IPS-20b (cell line): ENCODE results near the gene ZNF777.

Experiments
- H3K27ac ChIP-seq: one replicate; pipeline ENCODE4 v1.5.1; 2013; ENCODE audit warnings: low read length
- H3K27me3 ChIP-seq: 2 replicates; pipeline ENCODE4 v1.6.1; 2013; ENCODE audit warnings: mild to moderate bottlenecking, low read length, inconsistent platforms; ENCODE audit not compliant: insufficient read depth
- H3K36me3 ChIP-seq: 2 replicates; pipeline ENCODE4 v1.6.1; 2013; ENCODE audit warnings: low read depth, mild to moderate bottlenecking, inconsistent platforms, low read length, moderate library complexity; ENCODE audit not compliant: insufficient read depth
- H3K4me1 ChIP-seq: 2 replicates; pipeline ENCODE4 v1.6.1; 2013; ENCODE audit warnings: mild to moderate bottlenecking, control low read depth, inconsistent platforms, low read length, moderate library complexity; ENCODE audit not compliant: insufficient read depth
- H3K4me3 ChIP-seq: 2 replicates; pipeline ENCODE4 v1.5.1; 2013; ENCODE audit warnings: mild to moderate bottlenecking, low read length, inconsistent platforms
- H3K9ac ChIP-seq: 2 replicates; pipeline ENCODE4 v1.6.1; 2013; ENCODE audit warnings: low read depth, mild to moderate bottlenecking, inconsistent platforms, low read length, moderate library complexity
- H3K9me3 ChIP-seq: 2 replicates; pipeline ENCODE4 v1.6.1; 2013; ENCODE audit warnings: mild to moderate bottlenecking, low read depth, low read length, inconsistent platforms; ENCODE audit not compliant: insufficient read depth

Gene ZNF777

GRCh38 chr7:149460493-149461277 lies at the start of gene ZNF777:
Gene ZNF777, minus strand, starts transcription at chr7:149461062. Its CDS starts 5,040 bp downstream, at chr7:149456022.
- H3K4me1 ChIP-seq: no peaks in the 10 kb centered on the region; the same call in 1 of the 2 replicates
- no peaks in the 10 kb centered on the region for H3K36me3 ChIP-seq
- peaks cover 50% of the 10 kb centered on the region for H3K27me3 ChIP-seq
- no peaks in the 10 kb centered on the region for H3K9me3 ChIP-seq
- H3K27ac ChIP-seq: no peak within 1 kb of the TSS
- peak within 1 kb of the TSS; percentile 78 for H3K4me3 ChIP-seq
- peak within 1 kb of the TSS; percentile 69; the same call in 1 of the 2 replicates for H3K9ac ChIP-seq

- Histone ChIP-seq H3K9me3 (peaks cover 43% of the 10 kb centered on the region), H3K36me3 (no peaks in the 10 kb centered on the region), H3K4me3 (no peak overlapping the region), H3K9ac (no peak overlapping the region), H3K4me1 (no peaks in the 10 kb centered on the region), H3K27me3 (no peaks in the 10 kb centered on the region), H3K27ac (no peak overlapping the region)
Observed at GRCh38 chr7:149510248-149510647, 49.4 kb upstream of the ZNF777 start.

DNA sequence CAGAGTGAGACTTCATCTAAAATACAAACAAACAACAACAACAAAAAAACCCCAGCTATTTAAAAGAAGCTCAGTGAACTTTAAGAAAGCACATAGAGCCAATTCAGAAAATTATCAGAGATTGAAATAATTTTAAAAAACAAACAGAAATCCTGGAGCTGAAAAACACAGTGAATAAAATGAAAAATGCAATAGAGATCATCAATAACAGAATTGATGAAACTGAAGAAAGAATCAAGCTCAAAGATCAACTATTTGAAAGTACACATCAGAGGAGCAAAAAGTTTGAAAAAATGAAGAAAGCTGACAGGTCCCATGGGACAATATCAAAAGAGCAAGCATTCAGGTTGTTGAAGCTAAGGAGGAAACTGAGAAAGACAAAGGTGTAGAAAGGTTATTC lies 48.9 kb upstream of the ZNF777 start:
- H3K4me3 ChIP-seq: no peak overlapping the region
- H3K36me3 ChIP-seq: no peaks in the 10 kb centered on the region
- no peaks in the 10 kb centered on the region for H3K27me3 ChIP-seq
- H3K27ac ChIP-seq: no peak overlapping the region
- peaks cover 44% of the 10 kb centered on the region for H3K9me3 ChIP-seq
- H3K9ac ChIP-seq: no peak overlapping the region
- H3K4me1 ChIP-seq: no peaks in the 10 kb centered on the region

GRCh38 chr7:149505551-149505950 lies 44.7 kb upstream of the ZNF777 start:
- peaks cover 8% of the 10 kb centered on the region for H3K27me3 ChIP-seq
- no peak overlapping the region for H3K4me3 ChIP-seq
- H3K9ac ChIP-seq: no peak overlapping the region
- H3K9me3 ChIP-seq: peaks cover 35% of the 10 kb centered on the region
- no peaks in the 10 kb centered on the region for H3K36me3 ChIP-seq
- no peaks in the 10 kb centered on the region for H3K4me1 ChIP-seq
- no peak overlapping the region for H3K27ac ChIP-seq

DNA sequence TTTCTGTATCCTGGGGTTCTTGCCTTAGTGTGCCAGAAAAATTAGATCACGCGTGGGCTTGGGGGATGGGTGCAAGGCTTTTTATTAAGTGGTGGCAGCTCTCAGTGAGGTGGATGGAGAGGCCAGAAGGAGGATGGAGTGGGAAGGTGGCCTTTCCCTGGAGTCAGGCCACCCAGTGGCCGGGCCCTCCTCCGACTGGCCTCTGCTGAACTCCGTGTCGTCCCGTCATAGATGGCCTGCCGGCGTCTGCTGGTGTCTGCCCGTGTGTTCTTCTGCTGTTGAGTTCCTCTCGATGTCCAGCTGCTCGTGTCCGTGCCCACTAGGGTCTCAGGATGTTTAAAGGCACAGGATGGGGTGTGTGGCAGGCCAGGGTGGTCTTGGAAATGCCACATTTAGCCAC lies 40.8 kb upstream of the ZNF777 start:
- peaks cover 34% of the 10 kb centered on the region for H3K27me3 ChIP-seq
- no peak overlapping the region for H3K27ac ChIP-seq
- H3K9me3 ChIP-seq: peaks cover 11% of the 10 kb centered on the region
- H3K9ac ChIP-seq: no peak overlapping the region
- no peaks in the 10 kb centered on the region for H3K36me3 ChIP-seq
- H3K4me3 ChIP-seq: no peak overlapping the region
- no peaks in the 10 kb centered on the region for H3K4me1 ChIP-seq

- no peak overlapping the region for H3K9ac ChIP-seq
- no peak overlapping the region for H3K27ac ChIP-seq
- peaks cover 34% of the 10 kb centered on the region for H3K27me3 ChIP-seq
- no peaks in the 10 kb centered on the region for H3K4me1 ChIP-seq
- no peaks in the 10 kb centered on the region for H3K36me3 ChIP-seq
- peaks cover 6% of the 10 kb centered on the region for H3K9me3 ChIP-seq
- H3K4me3 ChIP-seq: no peak overlapping the region
Observed at GRCh38 chr7:149500910-149501309, 40.0 kb upstream of the ZNF777 start.

DNA sequence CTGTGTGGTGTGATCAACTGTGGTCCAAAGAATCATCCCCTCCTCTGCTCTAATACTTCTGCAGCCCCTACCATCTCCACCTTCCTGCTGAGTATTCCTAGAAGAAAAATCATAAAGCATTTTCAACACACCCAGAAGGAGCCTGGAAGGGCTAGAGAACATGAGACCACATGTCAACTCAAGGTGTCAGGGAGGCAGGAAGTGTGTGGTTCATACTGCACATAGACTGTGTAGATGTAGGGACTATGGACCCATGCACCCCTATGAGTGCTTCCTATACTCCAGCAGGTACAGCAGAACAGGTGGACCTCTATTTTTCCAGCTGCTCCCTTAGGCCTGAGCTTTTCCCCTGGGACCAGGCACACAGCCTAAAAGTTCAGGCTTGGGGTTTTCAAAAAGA lies 39.3 kb upstream of the ZNF777 start:
- Histone ChIP-seq H3K4me3 (no peak overlapping the region), H3K36me3 (no peaks in the 10 kb centered on the region), H3K4me1 (no peaks in the 10 kb centered on the region), H3K9me3 (peaks cover under 1% of the 10 kb centered on the region; the same call in 1 of the 2 replicates), H3K9ac (no peak overlapping the region), H3K27ac (no peak overlapping the region), H3K27me3 (peaks cover 34% of the 10 kb centered on the region)

DNA sequence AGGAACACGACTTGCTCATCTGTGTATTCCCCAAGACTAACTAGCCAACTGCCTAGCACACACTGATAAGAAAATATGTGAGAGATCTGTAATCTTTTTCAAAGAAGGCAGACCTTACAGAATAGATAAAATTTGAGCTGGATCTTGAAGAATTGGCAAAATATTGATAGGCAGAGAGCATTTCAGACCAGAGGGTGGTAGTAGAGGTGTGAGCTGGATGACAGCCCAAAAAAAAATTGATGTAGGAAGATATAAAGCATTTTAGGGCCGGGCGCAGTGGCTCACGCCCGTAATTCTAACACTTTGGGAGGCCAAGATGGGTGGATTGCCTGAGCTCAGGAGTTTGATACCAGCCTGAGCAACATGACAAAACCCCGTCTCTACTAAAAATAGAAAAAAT lies 37.9 kb upstream of the ZNF777 start:
- H3K27me3 ChIP-seq: peaks cover 34% of the 10 kb centered on the region
- no peak overlapping the region for H3K27ac ChIP-seq
- H3K36me3 ChIP-seq: peaks cover 2% of the 10 kb centered on the region
- no peak overlapping the region for H3K9ac ChIP-seq
- no peaks in the 10 kb centered on the region for H3K4me1 ChIP-seq
- H3K9me3 ChIP-seq: no peaks in the 10 kb centered on the region
- no peak overlapping the region for H3K4me3 ChIP-seq

DNA sequence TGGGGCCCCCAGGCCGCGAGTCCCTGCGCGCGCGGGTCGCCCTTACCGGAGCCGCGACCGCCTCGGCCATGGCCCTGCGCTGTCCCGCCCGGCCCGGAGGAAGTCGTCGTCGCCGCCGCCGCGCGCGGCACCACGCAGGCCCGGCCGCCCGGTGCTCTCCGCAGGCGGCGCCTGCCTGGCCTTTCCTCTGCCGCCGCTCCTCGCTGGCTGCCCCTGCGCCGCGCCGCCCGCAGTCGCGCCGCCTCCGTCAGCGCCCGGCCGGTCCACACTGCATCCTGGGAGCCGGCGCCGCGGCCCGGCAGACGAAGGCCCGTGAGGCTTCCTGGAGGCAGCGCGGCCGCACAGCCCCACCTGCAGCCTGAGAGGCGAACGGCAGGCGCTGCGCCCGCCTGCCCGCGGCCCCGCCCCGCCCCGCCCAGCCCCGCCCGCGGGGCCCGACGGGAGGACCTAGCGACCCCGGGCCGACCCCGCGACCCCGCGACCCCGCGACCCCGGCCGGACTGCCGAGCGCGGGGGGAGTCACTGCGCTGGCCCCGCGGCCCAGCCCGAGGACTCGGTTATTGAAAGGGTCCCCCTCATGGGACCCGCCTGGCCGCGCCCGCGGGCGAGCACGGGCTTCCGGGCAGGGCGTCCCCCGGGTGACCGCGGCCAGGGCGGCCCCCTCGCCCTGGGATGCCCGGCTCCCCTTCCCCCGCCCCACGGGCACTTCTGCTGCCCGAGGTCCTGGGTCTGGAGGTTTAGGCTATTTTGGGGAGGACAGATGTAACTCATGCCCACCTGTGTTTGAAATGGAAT lies 36.8 kb upstream of the ZNF777 start, which contains the start of gene ZNF746:
ZNF746 (minus strand) TSS at position 343 of the 795 bp plus-strand sequence; CDS start at position 70, 273 bp downstream.
- Histone ChIP-seq H3K36me3 (peaks cover 13% of the 10 kb centered on the region), H3K27ac (no peak within 1 kb of the TSS), H3K9me3 (no peaks in the 10 kb centered on the region)

GRCh38 chr7:149496642-149497391 lies 36.0 kb upstream of the ZNF777 start:
- peak overlapping the region; percentile 85 for H3K4me3 ChIP-seq
- H3K4me1 ChIP-seq: no peaks in the 10 kb centered on the region
- peaks cover 34% of the 10 kb centered on the region for H3K27me3 ChIP-seq
- no peak overlapping the region for H3K27ac ChIP-seq
- peak overlapping the region; percentile 67 for H3K9ac ChIP-seq
- peaks cover 22% of the 10 kb centered on the region for H3K36me3 ChIP-seq
- no peaks in the 10 kb centered on the region for H3K9me3 ChIP-seq

More for the DNA sequence above, 36.8 kb upstream of the ZNF777 start, which contains the start of gene ZNF746:
- Histone ChIP-seq H3K4me3 (peak within 1 kb of the TSS; percentile 85), H3K27me3 (peaks cover 34% of the 10 kb centered on the region), H3K4me1 (no peaks in the 10 kb centered on the region), H3K9ac (peak within 1 kb of the TSS; percentile 67)
